Mucosa of rectum (tissue), 2 donors: ENCODE results near the gene C10orf53.

Experiments used
- H3K27ac ChIP-seq, 2 donors: one replicate each; pipeline ENCODE4 v1.7.0; 2013; ENCODE audit warnings: inconsistent platforms in 2 of 2, low read depth in 2 of 2, low read length in 2 of 2
- H3K27me3 ChIP-seq, 2 donors: one replicate each; pipeline ENCODE4 v1.7.0; 2013; ENCODE audit warnings: low read length in 2 of 2; ENCODE audit not compliant: control insufficient read depth in 2 of 2, insufficient read depth in 2 of 2
- H3K36me3 ChIP-seq, 2 donors: one replicate each; pipeline ENCODE4 v1.7.0; 2013; ENCODE audit warnings: low read length in 2 of 2; ENCODE audit not compliant: control insufficient read depth in 2 of 2, insufficient read depth in 2 of 2
- H3K4me1 ChIP-seq, 2 donors: one replicate each; pipeline ENCODE4 v1.7.0; 2013; ENCODE audit warnings: low read length in 2 of 2, mild to moderate bottlenecking in 1 of 2; ENCODE audit not compliant: control insufficient read depth in 2 of 2, insufficient read depth in 2 of 2
- H3K4me3 ChIP-seq, 2 donors: one replicate each; pipeline ENCODE4 v1.7.0; 2013; ENCODE audit warnings: low read length in 2 of 2
- H3K9ac ChIP-seq, 2 donors: one replicate each; pipeline ENCODE4 v1.7.0; 2013; ENCODE audit warnings: low read length in 2 of 2, low read depth in 1 of 2, mild to moderate bottlenecking in 1 of 2
- H3K9me3 ChIP-seq, 2 donors: one replicate each; pipeline ENCODE4 v1.7.0; 2013; ENCODE audit warnings: low read length in 2 of 2; ENCODE audit not compliant: control insufficient read depth in 2 of 2
- donor health status: healthy.
- donor health status: Normal muscosa, but diverticular disease.

C10orf53 gene

GRCh38 chr10:49645871-49646870 is 33.3 kb upstream of the C10orf53 start:
- H3K4me3 ChIP-seq = no peak overlapping the region
- H3K9ac ChIP-seq = no peak overlapping the region
- peaks cover under 1 to 3% of the 10 kb centered on the region in 2 donors for H3K27me3 ChIP-seq
- no peaks in the 10 kb centered on the region for H3K4me1 ChIP-seq
- no peaks in the 10 kb centered on the region for H3K36me3 ChIP-seq
- no peak overlapping the region for H3K27ac ChIP-seq
- no peaks in the 10 kb centered on the region for H3K9me3 ChIP-seq

- Histone ChIP-seq H3K9me3 (no peaks in the 10 kb centered on the region), H3K27me3 (no peaks in the 10 kb centered on the region), H3K36me3 (no peaks in the 10 kb centered on the region), H3K4me1 (no peaks in the 10 kb centered on the region), H3K4me3 (no peak overlapping the region), H3K27ac (no peak overlapping the region), H3K9ac (no peak overlapping the region)
Measured at GRCh38 chr10:49647554-49647953, 31.9 kb upstream of the C10orf53 start.

GRCh38 chr10:49647985-49648795 is 31.3 kb upstream of the C10orf53 start:
- H3K27me3 ChIP-seq = no peaks in the 10 kb centered on the region

GRCh38 chr10:49649294-49649693 is 30.2 kb upstream of the C10orf53 start:
- H3K27ac ChIP-seq = no peak overlapping the region
- no peaks in the 10 kb centered on the region for H3K9me3 ChIP-seq
- peaks cover 0 to 2% of the 10 kb centered on the region in 2 donors for H3K27me3 ChIP-seq
- no peak overlapping the region for H3K4me3 ChIP-seq
- no peak overlapping the region for H3K9ac ChIP-seq
- no peaks in the 10 kb centered on the region for H3K4me1 ChIP-seq
- H3K36me3 ChIP-seq = no peaks in the 10 kb centered on the region

More at GRCh38 chr10:49647985-49648795, 31.3 kb upstream of the C10orf53 start:
- Histone ChIP-seq H3K9me3 (no peaks in the 10 kb centered on the region), H3K4me1 (no peaks in the 10 kb centered on the region), H3K27ac (no peak overlapping the region), H3K9ac (no peak overlapping the region), H3K36me3 (no peaks in the 10 kb centered on the region), H3K4me3 (no peak overlapping the region)

- H3K9me3 ChIP-seq = no peaks in the 10 kb centered on the region
- no peaks in the 10 kb centered on the region for H3K4me1 ChIP-seq
- no peaks in the 10 kb centered on the region for H3K36me3 ChIP-seq
- H3K27ac ChIP-seq = no peak overlapping the region
- no peak overlapping the region for H3K9ac ChIP-seq
- no peak overlapping the region for H3K4me3 ChIP-seq
- H3K27me3 ChIP-seq = peaks cover 0 to 3% of the 10 kb centered on the region in 2 donors
Measured at GRCh38 chr10:49649936-49650723, 29.3 kb upstream of the C10orf53 start.

GRCh38 chr10:49650724-49651034 is 28.8 kb upstream of the C10orf53 start:
- Histone ChIP-seq H3K4me3 (no peak overlapping the region), H3K36me3 (no peaks in the 10 kb centered on the region), H3K27ac (no peak overlapping the region), H3K9ac (no peak overlapping the region), H3K4me1 (no peaks in the 10 kb centered on the region), H3K9me3 (no peaks in the 10 kb centered on the region), H3K27me3 (peaks cover 0 to 3% of the 10 kb centered on the region in 2 donors)

GRCh38 chr10:49651039-49651835 is 28.2 kb upstream of the C10orf53 start:
- no peaks in the 10 kb centered on the region for H3K36me3 ChIP-seq
- H3K27me3 ChIP-seq = peaks cover 0 to 3% of the 10 kb centered on the region in 2 donors
- no peaks in the 10 kb centered on the region for H3K9me3 ChIP-seq
- H3K27ac ChIP-seq = no peak overlapping the region
- no peak overlapping the region for H3K9ac ChIP-seq
- no peaks in the 10 kb centered on the region for H3K4me1 ChIP-seq
- H3K4me3 ChIP-seq = no peak overlapping the region

- Histone ChIP-seq H3K36me3 (no peaks in the 10 kb centered on the region), H3K9ac (no peak overlapping the region), H3K27ac (no peak overlapping the region), H3K4me1 (no peaks in the 10 kb centered on the region), H3K4me3 (no peak overlapping the region), H3K9me3 (no peaks in the 10 kb centered on the region), H3K27me3 (peaks cover 0 to 6% of the 10 kb centered on the region in 2 donors)
Measured at GRCh38 chr10:49651917-49652316, 27.5 kb upstream of the C10orf53 start.
